Renal pelvis (tissue), 4 donors: ENCODE results near the gene SLF2. TPM values are rescaled to one million over a fixed set of nuclear protein-coding genes. Genes with fewer than 3 reads are reported as not detected.
"Not testable (repeated sequence)": the region's sequence is repeated elsewhere in the genome, so short reads cannot be mapped to it uniquely, and the experiment has no call there.

ENCODE experiments used
- DNase-seq: peaks from one replicate; pipeline ENCODE4 v3.0.0-alpha.2; 2013
- polyA plus RNA-seq, 3 donors: library from polyadenylated mRNA; unstranded; fragments of 120-200 nt; gene quantifications; one replicate each; pipeline ENCODE4 v1.2.1, GENCODE V29; 2013; ENCODE audit not compliant: insufficient read length in 3 of 3

Gene SLF2
- polyA plus RNA-seq, 3 donors = 29.9 to 47.6 (median 44.8) TPM

DNA sequence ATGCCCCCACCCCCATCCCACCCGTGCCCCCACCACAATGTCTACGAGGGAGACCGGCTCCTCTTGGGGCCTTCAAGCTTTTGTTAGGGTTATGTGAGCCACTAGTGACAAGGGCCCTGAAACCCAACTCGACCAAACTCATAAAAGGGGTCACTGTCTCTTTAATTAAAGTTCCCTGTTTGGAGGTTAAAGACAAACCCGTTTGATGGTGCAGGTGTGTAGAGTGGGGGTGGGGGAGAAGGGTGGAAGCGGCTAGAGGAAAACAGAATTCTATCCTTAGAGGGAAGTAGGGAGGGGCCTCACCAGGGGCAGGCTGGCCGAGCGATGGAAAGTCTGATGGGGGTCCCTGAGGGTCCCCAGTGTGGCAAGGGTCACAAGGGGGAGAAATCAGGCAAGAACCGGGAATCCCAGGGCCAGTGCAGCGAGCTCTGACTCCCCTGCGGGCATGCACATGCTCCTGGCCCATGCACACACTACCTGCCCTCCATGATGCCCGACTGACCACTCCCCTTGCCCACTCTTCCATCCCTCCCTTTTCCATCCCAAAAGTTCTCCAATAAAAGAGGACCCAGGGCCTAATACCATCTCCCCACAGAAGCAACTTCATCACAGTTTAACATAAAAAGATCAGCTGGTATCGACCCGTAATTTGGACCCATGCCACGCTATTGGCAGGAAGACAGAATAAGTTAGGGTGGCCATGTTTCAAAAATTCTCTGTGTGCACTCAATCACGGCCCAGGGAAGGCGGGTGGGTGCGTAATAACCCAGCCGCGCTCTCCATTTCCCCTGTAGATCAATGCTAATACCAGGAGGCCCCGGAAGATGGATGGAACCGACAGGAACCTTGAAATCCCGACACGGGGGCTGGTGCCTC is 35.9 kb upstream of the SLF2 start:
- DNase-seq = no peak

DNA sequence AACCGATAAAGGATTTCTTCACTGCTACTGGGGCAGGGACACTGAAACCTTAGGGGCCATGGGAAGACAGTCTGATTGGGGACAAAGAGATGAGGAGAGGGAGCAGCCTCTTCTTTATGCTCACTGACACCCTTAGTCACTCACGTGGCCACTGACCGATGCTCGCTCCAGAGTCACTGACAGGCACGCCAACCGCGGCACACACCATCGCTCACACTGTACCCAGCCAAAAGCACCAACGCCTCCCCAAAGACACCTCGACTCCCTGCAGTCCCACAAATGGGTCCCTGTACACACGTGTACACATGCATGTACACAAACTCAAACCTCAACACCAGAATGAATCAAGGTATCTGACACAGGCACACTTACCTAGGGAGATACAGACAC is 35.3 kb upstream of the SLF2 start:
- no peak for DNase-seq

DNA sequence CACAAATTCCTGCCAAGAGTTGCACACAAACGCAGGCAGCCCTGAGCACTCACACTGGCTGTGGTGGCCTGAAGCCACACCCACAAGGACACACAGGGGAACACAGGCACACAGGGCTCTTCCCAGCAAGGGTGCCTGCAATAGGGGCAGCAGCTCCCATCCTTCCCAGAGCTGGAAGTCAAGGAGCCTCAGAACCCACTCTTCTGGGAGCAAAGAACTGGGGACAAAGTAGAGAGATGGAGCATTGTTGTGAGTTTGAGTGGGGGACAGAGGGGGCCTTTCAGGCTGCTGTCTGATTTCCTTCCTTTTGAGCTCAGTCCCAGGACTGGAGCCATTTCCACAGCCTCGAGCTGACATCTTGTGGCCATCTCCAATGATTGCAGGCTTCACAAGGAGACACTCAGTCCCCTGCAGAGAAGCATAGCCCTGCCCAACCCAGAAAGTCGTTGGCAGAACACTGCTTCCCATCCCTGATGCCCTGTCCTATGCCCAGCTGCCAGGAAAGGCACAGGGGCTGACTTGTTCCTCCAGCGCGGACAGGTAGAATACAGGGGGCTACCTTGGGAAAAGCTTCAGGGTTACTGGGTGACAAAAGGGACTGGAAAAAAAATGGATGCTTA is 34.4 kb upstream of the SLF2 start:
- peak; percentile 82 for DNase-seq

DNA sequence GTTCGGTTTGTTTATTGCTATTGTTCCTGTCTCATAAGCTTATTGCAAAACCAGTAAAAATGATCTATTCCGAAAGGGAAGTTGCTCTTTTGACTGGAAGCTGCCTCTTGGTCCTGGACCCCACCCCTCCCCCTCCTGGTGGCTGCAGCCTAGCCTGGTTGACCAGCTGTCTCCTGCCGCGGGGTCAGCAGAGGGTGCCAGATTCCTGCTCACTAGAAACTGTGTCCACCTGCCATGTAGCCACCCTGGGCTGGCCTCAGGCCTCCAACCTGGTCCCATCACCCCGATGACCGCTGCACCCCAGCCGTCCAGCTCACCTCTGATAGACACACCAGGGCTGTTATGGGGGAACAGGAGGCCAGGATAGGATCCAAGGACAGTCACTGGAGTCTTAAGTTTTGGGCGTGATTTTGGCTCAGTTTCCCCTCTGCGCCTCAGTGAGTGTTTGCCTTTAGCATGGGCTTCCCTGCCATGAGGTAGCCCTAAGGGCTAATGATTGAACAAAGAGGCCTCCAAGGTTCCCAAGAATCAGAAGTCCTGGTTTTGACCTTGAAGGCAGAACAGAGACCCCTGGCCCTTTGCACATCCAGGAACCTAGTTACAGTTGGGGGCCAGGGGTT is 32.9 kb upstream of the SLF2 start:
- no peak for DNase-seq

DNA sequence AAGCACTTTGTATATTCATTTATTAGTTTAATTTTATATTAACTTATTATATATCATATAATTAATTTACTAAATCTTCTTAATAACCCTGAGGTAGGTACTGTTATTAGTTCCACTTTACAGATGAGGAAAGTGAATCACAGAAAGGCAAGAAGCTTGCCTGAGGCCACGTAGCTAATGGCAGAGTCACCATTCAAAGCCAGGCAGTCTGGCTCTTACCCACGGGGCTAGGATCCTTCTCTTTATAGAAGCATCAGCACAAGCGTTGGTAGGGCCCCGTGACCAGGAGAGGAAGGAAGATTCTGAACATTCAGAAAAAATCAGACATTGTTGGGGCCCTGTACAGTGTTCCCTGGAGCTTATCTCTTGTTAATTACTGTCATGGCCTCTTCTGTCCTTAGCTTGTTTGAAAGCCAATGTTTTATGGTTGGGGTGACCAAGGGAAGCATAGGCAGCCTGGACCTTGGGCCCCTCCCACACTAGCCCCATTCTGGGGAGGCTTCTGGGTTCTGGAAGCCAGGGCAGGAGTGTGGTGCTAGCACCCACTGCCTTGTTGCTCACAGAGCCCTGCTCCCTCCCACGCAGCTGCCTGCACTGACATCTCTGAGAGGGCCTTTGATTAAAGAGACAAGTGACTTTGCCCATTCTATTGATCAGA is 31.1 kb upstream of the SLF2 start:
- DNase-seq = no peak

DNA sequence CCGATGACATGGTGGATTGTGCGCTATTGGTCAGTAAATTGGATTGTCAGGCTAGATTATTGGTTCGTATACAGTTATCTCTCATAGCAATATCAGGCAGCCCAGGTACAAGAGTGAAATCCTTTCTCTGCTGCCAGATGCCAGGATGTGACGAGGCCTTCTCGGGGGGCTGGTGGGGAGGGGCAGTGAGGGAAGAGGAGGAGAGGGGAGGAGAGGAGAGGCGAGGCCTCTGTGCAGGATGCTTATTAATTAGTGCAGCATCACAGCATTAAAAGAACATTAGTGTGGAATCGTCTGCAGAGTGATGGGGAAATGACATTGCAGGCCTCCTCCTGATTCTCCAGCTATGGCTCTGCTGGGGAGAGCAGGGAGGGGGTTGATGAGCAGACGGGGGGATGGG is 30.5 kb upstream of the SLF2 start:
- DNase-seq = no peak

DNA sequence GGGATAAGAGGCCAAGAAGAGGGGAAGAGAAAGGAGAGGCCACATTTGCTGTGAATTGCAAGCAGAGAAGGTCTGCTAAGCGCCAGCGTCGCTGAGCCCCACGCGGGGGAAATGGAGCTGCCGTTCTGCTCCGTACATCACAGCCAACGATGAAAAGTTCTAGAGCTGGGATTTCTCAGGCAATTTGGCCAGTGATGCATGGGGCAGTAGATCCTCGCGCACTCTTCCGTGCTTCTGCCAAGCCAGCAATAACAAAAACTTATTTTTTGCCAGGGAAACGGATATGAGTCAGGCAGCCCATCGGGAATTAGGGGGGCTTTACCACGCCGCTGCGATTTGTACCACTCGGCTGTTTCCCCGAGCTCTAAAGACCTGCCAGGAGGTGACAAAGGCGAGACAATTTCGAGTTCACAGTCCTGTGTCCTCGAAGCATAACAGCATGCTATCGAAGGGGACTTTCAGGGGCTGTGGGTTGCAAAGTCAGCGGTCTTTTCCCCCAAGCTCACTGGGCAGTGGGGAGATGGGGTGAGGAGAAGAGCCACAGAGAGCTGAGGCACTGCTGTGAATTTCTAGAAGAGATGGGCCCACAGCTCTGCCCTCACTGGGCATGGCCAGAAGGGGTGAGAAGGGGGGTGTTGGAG is 30.0 kb upstream of the SLF2 start:
- no peak for DNase-seq

DNA sequence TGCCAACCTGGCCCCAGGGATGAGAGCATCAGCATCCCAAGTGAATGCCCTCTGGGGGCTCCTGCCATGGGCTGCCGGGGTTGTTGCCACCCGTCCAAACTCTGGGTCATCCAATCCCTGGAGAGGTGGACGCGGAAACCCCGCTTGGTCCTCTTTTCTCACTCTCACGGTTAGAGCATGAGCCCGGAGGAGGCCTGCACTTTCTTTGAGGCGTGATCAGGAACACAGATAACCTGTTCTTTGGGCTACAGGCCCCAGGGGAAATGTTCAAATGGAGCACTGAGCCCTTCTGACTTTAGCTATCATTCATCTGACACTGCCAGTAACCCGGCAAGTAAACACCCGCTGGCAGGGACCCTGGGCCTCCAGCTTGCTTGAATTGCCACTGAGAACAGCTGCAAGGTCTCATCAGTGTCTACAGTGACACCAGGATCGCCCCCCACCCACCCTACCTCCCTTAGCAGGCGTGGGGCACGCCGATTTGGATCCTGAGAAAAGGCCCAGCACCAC is 29.4 kb upstream of the SLF2 start:
- no peak for DNase-seq

DNA sequence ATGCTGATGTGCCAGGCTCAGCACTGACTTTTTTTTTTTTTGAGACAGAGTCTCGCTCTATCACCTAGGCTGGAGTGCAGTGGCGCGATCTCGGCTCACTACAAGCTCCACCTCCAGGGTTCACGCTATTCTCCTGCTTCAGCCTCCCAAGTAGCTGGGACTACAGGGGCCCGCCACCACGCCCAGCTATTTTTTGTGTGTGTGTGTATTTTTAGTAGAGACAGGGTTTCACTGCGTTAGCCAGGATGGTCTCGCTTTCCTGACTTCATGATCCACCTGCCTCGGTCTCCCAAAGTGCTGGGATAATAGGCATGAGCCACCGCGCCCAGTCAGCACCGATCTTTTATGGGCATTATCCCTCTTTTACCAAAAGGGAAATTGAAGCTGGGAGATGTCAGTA is 27.2 kb upstream of the SLF2 start:
- not testable (repeated sequence) for DNase-seq

DNA sequence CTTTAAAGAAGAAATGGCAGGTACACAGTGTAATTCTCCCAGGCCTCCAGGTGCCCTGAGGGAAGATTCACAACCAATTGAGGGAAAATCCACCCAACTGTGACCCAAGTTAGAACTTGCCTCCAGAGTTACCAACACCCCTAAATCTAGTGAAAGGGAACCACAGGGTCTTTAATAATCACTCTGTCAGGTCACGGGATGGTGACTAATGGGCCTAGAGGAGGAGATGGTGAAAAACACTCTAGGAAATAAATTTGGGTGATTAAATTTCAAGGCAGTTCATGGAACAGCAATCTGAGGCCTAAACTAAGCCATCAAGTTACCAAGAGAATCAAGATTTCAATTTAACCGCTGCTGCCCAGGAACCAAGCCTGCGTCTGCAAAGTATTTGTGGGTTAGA is 26.7 kb upstream of the SLF2 start:
- peak; percentile 89 for DNase-seq

DNA sequence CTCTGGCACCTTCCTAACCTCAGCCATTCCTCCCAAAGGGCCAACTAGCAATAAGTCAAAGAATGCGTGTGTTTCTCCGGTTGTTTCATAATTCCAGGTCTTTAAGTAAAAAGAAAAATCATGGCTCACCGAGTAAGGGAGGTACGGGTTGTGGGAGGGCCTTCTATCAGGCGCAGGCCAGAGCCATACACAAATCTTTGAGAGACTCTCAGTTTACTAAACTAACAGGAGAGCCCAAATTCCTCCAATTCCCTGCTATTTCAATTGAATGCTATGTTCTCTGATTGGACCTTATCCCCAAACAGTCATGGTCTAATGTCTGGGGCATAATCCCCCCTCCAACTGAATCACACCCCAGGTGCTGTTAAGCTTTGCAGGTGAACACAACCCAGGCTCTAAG is 26.2 kb upstream of the SLF2 start:
- DNase-seq = peak; percentile 69

DNA sequence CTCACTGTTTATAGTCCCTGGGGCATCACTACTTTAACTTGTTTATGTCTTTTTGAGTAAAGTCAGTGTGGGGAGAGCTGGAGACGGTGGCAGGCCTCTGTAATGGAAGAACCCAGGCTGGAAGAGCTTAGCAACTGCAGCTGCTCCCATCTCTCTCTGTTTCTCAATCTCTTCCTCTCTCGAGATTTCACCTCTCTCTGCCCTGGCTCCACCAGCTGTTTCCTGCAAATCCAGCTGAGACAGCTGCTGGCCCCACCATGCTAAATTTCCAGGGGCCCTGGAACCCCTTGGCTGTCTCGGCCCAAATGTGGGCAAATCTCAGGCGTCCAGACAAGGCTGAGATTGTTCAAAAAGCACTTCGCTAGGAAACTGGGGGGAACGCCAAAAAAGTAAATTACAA is 25.8 kb upstream of the SLF2 start:
- DNase-seq = no peak

DNA sequence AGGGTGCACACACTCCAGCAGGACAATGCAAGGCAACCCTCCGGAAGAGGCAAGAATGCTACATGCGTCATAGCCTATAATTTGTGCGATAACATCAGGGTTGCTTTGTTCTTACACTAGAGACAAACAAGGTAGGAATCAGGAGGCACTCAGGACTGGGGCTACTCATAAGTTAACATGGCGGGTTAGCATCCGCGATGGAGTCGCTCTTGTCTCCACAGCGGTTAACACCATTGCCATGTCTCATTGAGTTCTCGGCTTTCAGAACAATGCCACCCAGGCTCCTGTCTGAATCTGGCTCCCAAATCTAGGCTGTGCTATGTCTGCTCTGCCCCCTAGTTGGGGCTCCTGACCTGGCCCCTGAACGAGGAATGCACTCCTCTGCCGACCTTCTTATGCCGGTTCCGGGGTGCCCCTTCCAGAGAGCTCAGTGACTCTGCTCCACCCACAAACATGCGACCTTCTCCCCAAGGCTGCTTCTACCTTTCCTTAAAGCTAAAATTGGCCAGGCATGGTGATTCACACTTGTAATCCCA is 24.9 kb upstream of the SLF2 start:
- no peak for DNase-seq

DNA sequence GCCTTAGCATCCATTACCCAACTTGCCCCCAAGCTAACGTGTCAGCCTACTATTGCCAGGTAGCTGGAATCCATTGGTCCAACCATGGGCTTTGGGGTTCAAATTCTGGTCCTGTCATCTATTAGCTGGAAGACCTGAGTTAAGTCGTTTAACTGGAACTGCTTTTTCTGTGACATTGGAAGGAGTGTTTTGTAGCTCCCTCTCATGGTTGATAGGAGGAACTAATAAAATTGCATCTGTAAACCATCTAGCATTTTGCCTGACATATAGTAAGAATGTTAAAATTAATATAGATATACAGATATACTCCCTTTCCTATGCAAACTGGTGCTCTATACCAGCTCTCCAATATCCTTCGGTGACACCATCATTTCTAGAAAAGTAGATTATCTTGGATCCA is 23.8 kb upstream of the SLF2 start:
- DNase-seq = no peak

DNA sequence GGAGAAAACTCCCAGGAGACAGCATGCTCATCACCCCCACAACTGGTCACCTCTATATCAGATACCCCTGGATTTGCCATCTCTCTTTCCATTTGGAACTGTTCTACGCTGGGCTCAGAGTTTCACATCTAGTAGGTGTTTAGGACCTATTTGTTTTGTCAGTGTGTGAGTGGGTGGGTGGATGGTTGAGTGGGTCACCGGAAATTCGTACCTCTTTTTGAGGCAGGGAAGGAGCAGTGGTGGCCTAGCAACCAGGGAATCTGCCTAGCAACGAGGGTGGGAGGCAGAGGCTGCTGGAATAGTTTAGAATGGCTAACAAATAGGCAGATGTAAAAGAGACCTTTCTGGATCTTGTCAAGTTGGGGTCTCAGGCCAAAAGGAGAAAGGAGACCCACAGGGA is 23.2 kb upstream of the SLF2 start:
- DNase-seq = no peak

DNA sequence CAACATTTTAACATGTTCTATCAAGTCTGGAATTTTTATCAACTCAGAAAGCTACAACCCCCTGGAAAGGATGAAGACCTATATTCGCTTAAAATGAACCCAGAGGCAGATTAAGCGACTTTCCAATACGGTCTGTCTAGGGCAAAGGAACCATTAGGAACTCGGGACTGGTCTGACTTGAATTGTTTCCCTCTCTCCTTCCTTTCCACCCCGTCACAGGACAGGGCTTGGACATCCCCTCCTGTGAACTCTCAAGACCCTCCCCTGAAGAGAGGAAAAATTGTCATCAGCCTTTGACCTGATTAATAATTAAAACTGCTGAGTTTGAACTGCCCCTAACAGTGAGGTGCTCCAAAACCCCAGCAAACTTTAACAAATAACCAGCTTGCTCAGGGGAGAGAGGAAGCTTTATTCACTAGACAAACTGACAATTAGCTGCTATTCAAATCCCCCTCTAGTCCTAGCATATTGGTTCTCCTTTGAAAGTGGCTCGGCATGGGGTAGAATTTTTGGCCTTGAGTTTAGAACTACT is 22.6 kb upstream of the SLF2 start:
- DNase-seq = no peak

DNA sequence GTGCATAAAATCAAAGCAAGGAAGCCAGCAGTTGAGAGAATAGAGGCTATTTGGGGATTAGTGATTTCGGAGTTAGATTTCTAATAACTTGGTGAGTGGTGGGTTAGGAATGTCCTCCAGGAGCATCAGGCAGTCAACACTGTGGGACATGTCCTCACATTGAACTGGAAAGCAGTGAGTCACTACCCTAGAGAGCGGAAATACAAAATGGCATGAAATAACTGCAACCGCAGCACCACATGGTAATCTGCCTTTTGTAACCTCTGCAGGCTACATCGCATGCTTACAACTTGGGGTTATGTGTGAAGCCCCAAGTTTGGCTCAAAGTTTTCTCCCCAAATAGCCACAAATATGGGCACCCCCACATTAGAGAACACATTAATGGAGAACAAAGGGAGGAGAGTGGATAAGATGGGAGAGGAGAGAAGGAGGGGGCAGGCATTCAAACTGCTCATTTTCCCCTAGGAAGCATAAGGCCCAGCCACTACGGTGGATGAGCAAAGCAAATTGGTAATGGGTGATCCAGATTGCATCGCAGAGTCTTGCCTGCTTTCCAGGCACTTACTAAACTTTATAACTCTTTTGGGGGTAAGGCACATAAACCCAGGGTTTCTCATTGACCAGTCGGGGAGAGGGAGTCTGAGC is 22.0 kb upstream of the SLF2 start:
- DNase-seq = no peak

DNA sequence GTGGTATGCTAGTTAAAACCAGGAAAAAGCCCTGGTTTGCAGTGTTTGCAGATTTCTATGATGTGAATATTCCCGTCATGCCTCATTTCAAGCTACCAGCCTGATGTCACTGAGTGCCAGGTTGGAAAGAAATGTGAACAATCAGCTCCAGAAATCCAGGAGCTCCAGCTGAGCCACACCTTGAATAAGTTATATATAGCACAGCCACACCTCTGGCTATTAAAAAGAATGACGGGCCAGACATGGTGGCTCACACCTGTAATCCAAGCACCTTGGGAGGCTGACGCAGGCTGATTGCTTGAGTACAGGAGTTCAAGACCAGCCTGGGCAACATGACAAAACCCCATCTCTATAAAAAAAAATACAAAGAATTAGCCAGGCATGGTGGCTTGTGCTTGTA is 18.7 kb upstream of the SLF2 start:
- no peak for DNase-seq

DNA sequence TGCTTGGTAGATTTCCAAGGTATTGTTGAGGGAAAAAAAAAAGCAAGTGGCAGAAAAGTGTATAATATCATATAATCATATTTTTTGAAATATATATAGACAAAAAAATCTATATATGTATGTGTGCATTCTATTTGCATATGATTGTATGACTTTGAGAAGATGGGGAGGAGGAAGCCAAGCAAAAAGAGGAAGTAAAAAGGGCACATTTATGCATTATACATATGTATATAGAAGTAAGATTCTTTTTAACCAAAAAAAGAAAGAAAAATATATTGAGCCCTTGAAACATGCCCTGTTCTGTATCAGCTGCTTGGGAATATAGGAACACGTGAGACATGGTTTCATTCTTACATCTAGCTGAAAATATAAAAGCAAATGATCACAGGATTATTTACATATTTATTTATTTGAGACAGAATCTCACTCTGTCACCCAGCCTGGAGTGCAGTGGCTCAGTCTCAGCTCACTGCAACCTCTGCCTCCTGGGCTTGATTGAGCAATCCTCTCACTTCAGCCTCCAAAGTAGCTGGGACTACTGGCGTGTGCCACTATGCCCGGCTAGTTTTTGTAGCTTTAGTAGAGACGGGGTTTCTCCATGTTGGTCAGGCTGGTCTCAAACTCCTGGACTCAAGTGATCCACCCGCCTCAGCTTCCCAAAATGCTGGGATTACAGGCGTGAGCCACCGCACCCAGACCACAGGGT is 18.0 kb upstream of the SLF2 start:
- DNase-seq = no peak

DNA sequence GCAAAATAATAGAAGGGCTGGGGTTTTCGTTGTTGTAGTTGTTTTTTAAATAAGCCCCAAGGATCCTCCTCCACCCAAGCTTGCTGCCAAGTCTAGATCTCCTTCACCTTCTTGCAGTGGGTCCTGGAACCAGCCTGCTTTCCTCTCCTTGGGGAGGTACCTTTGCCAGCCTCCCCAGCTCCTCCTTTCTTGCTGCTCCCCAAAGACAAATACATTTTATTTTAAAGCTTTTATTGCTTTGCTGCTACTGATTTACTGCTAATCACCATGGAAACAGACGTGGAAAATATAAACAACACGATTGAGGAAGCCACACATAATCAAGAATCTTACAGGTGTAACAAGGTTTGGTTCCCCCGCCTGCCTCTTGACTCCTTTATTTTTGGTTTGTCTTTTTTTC is 17.4 kb upstream of the SLF2 start:
- DNase-seq = peak; percentile 83
